Measurements from ENCODE around the gene SLC6A14.

Gene SLC6A14, protein sequence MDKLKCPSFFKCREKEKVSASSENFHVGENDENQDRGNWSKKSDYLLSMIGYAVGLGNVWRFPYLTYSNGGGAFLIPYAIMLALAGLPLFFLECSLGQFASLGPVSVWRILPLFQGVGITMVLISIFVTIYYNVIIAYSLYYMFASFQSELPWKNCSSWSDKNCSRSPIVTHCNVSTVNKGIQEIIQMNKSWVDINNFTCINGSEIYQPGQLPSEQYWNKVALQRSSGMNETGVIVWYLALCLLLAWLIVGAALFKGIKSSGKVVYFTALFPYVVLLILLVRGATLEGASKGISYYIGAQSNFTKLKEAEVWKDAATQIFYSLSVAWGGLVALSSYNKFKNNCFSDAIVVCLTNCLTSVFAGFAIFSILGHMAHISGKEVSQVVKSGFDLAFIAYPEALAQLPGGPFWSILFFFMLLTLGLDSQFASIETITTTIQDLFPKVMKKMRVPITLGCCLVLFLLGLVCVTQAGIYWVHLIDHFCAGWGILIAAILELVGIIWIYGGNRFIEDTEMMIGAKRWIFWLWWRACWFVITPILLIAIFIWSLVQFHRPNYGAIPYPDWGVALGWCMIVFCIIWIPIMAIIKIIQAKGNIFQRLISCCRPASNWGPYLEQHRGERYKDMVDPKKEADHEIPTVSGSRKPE

DNA sequence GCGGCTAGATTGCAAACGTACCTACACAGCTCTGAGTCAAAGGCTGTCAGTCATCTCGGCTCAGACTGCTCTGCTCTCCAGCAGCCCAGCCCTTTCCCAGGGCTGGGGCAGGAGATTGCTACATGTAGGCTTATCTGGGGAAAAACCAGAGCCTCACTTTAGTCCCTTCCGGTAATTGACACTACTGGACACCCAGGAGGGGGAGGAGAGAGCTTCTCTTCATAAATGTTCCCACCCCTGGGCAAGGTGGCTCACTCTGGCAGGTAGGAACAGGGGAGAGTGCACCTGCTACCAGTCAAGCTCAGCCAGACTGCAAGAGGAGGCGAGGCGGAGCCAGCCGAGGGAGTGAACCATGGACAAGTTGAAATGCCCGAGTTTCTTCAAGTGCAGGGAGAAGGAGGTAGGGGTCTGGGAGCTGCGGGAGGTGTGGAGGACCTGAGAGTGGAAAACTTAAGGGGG, at the start of gene SLC6A14:
Gene SLC6A14, plus strand, starts transcription at position 249 of the 459 bp plus-strand sequence. Its CDS starts 104 bp downstream, at position 353.
- DNase-seq (ENCODE audit: low read depth): no peak

DNA sequence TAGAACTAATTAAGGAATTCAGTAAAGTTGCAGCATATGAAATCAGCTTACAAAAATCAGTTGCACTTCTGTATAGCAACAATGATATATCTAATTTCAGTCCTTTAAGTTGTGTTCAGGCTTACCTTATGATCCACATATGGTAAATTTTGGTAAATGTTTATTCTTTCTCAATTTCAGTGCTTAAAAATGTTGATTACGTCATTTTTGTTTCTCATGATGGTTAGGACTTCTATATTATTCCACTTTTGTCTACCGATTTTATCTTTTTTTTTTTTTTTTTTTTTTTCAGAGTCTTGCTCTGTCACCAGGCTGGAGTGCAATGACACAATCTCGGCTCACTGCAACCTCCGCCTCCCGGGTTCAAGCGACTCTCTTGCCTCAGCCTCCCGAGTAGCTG, 40.7 kb upstream of the SLC6A14 start:
- no peak for DNase-seq (ENCODE audit: low read depth)

DNA sequence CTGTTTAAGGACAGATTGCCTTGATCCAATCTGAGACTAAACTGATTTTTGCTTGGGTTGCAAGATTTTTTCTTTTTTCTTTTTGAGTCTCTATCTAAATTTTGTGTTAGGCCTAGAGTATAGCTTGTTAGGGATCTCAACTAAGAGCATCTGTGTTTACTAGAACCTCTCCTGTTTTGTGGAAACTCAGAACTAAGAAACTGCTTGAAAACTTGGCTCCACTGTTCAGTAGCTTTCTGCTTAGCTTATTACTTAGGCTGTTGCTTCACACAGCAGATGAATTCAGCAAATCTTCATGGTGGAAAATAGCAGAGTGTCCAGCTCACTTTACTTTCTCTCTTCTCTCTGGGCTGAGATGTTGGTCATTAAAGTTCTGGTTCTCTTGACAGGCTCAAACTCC, 36.7 kb upstream of the SLC6A14 start:
- no peak for DNase-seq (ENCODE audit: low read depth)

DNA sequence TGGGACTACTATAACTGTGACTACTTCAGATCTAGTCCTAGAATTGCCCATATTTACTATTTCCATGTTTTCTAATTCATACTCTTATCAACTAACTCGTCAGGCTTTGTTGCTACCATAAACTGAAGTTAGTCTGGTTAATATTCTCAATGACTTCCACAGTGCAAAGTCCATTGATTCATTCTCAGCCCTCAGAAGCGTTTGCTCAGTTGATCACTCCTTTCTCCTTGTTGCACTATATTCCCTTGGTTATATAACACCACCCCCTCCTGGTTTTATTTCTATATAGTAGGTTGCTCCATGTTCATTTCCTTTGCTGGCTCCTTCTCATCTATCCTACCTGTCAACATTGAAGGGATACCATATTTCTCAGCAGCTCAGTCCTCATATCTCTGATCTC, 27.2 kb upstream of the SLC6A14 start:
- no peak for DNase-seq (ENCODE audit: low read depth)

DNA sequence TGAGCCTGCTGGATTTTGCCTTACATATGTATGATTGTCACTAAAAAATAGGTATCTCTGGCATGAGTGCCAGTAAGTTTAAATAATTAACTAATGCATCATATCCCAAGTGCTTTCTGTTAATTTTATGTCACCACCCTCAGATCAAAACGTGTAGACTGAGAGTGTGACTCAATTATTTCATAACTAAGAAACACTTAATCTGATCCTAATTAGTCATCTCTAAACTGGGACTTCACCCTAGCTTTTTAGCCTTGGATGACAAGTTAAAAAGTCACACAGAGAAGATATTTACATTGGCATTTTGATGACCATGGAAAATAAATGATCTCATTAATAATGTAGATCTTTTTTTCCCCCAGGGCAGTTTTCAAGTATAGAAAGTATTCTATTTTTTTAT, 23.1 kb upstream of the SLC6A14 start:
- DNase-seq (ENCODE audit: low read depth): no peak

DNA sequence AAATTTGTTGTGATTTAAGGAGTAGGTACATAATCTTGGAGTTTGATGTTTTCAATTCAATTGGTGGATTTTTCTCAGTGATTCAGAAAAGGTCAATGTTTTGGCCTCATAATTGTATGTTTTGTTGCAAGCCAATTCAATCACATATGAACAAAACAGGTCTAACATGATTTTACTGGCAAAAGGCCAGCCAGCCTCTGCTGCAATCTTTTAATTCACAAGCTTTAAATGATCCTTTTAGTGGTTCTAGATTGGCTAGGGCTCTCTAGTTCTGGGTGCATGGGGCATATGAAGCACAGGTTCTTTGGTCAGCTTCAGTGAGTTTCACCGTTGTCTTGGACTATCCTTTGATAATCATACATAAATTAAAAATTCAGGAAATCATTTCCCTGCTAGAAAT, 19.2 kb upstream of the SLC6A14 start:
- no peak for DNase-seq (ENCODE audit: low read depth)

DNA sequence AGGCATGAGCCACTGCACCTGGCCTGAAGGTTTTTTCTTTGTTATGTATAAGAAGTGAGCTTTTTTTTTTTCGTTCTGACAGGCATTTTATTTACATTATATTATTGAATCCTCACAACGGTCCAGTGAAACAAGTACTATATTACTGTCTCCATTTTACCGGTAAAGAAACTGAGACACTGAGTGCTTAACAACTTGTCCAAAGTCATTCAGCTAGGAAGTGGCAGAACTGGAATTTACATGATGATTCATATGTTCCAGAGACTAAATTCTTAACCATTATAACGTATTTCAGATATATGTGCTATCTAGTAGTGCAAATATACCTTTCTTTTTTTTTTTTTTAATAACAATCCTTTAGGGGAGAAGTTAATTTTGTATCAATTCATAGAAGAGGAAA, 18.4 kb upstream of the SLC6A14 start:
- DNase-seq (ENCODE audit: low read depth): no peak

DNA sequence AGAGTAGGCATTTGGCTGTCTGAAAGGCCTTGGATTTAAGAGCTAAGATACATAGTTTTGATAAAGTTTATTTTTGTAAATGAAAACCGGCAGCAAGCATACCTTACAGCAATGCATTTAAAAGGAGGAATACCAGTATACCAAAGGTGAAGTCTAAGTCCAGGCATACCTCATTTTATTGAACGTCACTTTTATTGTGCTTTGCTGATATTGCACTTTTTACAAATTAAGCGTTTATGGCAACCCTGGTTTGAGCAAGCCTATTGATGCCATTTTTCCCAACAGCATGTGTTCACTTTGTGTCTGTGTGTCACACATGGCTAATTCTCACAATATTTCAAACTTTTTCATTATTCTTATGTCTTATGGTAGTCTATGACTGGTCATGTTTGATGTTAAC, 8.4 kb upstream of the SLC6A14 start:
- no peak for DNase-seq (ENCODE audit: low read depth)

DNA sequence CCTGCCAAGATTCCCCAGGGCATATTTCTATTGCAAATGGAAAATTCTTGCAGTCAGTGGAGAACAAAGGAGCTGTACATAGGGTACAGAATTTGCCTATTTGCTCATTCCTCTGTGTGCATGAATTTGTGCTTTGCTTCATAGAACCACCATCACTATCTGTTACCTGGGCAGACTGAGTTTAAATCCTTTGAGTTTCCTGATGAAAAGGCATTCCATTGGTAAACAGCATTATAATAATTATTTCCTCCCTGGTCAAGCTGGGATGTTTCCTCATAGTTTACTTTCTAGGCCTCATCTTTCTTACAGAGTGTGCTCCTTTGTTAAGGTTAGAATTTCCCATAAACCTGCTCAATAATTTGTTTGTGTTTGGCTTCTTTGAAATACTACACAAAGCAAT, 809 bp upstream of the SLC6A14 start:
- DNase-seq (ENCODE audit: low read depth): no peak

DNA sequence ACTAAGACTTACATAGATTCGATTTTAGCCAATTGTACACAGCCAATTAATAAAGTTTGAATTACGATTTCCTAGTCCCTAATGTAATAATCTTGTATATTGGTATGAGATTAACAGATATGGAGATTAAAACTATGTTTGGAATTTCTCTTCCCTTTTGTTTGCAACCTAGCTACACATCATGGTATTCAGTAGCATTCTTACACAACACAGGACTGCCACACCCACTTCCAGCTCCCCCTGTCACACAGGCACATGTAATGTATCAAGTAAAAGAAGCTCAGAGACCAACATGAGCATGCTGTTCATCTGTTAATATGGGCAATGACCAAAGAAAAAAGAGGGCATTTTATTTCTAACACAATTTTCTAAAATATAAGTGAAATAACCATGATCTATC, 12.8 kb downstream of the SLC6A14 start:
- DNase-seq (ENCODE audit: low read depth): no peak

DNA sequence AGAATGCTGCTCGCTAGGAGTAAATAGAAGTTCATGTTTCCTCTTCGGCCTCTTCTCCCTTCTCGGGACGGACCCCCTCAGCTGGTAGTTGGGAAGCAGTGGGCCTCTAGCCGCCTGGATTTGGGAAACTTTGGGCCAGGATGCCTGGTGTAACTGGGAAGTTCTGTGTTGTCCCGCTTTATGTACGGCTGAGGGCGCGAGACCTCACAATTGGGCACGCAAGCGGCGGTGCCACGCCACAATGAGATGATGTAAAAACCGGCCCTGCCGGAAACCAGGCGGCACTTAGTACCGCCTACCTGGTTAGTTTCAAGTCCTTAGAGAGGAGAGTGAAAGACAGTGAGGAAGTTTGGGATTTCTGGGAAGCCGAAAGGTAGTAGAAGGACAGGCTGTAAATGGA, 26.4 kb downstream of the SLC6A14 start, which contains the start of gene CT83:
Gene CT83, minus strand, starts transcription at position 155 of the 400 bp plus-strand sequence. Its CDS starts 120 bp downstream, at position 35.
- no peak for DNase-seq (ENCODE audit: low read depth)

DNA sequence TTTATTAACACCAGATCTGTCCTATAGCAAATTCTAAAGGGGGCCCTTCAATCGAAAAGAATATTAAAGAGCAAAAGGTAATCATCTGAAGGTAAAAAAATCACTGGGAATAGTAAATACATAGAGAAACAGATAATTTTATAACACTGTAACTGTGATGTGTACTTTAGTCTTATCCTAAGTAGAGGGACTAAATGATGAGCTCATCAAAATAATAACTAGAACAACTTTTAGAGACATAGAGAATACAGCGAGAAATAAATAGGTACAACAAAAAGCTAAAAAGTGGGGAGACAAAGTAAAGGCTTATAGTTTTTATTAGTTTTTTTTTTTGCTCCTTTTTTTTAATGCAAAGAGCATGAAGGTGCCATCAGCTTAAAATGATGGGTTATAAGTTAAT, 43.7 kb downstream of the SLC6A14 start:
- DNase-seq (ENCODE audit: low read depth): no peak

DNA sequence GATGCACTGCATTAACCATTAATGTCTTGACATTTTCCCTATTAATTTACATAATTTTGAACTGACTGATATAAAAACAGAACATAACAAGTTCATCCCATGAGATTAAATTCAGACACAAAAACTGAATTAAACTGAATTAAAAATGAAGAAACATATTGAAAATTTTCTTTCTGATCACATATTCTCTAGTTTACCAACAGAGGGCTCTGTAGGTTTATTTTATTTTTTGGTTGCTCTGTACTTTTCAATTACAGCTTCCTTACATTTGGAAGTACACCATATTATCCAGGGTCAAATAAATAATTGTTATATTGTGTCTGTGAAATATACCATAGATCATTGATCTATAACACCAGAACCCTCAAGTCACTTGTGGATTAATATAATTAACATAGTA, 53.7 kb downstream of the SLC6A14 start:
- no peak for DNase-seq (ENCODE audit: low read depth)

DNA sequence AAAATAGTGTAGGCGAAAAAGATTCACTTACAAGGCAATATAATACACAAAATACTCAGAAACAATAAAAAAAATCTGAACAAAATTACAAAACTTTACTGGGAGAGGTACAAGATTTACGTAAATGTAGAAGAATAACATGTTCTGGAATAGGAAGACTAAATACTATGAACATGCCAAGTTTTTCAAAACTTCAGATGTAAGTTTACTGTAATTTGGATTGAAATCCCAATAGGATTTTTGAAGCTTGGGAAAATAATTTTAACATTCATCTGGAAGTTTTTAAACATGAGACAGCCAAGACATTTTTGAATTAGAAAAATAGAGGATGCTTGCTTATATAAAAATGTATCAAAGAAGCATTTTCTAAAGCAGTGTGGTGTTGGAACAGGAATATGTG, 56.9 kb downstream of the SLC6A14 start:
- no peak for DNase-seq (ENCODE audit: low read depth)

DNA sequence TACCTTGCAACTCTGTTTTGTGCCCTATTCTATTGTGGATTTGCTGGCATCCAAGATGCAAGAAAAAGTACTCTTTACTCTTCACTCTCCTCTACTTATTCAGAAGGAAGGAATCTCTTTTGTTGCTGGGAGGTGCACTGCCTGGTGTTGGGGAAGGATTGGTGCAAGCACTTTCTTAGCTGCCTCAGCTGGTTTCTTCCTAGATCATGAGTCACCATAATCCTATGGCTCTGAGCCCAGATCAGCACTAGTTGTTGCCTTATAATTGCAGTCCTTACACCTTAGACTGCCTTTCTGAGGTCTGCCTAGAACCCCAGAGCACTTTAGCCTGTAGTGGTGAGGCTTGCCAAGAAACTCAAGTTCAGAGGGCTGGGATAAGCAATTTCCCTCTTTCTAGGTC, 63.4 kb downstream of the SLC6A14 start:
- no peak for DNase-seq (ENCODE audit: low read depth)

Measured in stromal cell of bone marrow (primary cell).